Skeletal muscle tissue (tissue), 5 donors: ENCODE results near the gene RUNX3. TPM values are rescaled to one million over a fixed set of nuclear protein-coding genes. Genes with fewer than 3 reads are reported as not detected.

Experiments
- H3K27ac ChIP-seq: one replicate; pipeline ENCODE4 v1.7.0; 2013; ENCODE audit warnings: mild to moderate bottlenecking, low read depth, low read length, inconsistent platforms
- H3K27me3 ChIP-seq, 3 donors: one replicate each; pipeline ENCODE4 v1.7.0; 2013; ENCODE audit warnings: low read length in 3 of 3; ENCODE audit not compliant: control insufficient read depth in 3 of 3, insufficient read depth in 3 of 3
- H3K36me3 ChIP-seq, 3 donors: one replicate each; pipeline ENCODE4 v1.7.0; 2013; ENCODE audit warnings: low read length in 3 of 3; ENCODE audit not compliant: control insufficient read depth in 3 of 3, insufficient read depth in 3 of 3
- H3K4me1 ChIP-seq, 3 donors: one replicate each; pipeline ENCODE4 v1.7.0; 2013; ENCODE audit warnings: low read length in 3 of 3, mild to moderate bottlenecking in 3 of 3; ENCODE audit not compliant: control insufficient read depth in 3 of 3, insufficient read depth in 3 of 3
- H3K4me3 ChIP-seq, 3 donors: one replicate each; pipeline ENCODE4 v1.7.0; 2013; ENCODE audit warnings: low read length in 3 of 3
- H3K9ac ChIP-seq, 3 donors: one replicate each; pipeline ENCODE4 v1.7.0; 2013; ENCODE audit warnings: low read length in 3 of 3, mild to moderate bottlenecking in 3 of 3, moderate library complexity in 2 of 3, low read depth in 1 of 3
- H3K9me3 ChIP-seq, 3 donors: one replicate each; pipeline ENCODE4 v1.7.0; 2013; ENCODE audit warnings: low read length in 3 of 3; ENCODE audit not compliant: control insufficient read depth in 3 of 3
- small RNA-seq: library from RNA; depleted of rRNA; stranded (forward); fragments of <200 nt; gene quantifications from one replicate; pipeline ENCODE3, GENCODE V24; 2014
- total RNA-seq: library from RNA; depleted of rRNA; stranded (reverse); fragments of >200 nt; gene quantifications from one replicate; pipeline ENCODE4 v1.2.3, GENCODE V29; 2014
- donor health status: Osteomylitis.

Gene RUNX3
- total RNA-seq, 1 donor from 2014 or later: under 0.01 TPM

DNA sequence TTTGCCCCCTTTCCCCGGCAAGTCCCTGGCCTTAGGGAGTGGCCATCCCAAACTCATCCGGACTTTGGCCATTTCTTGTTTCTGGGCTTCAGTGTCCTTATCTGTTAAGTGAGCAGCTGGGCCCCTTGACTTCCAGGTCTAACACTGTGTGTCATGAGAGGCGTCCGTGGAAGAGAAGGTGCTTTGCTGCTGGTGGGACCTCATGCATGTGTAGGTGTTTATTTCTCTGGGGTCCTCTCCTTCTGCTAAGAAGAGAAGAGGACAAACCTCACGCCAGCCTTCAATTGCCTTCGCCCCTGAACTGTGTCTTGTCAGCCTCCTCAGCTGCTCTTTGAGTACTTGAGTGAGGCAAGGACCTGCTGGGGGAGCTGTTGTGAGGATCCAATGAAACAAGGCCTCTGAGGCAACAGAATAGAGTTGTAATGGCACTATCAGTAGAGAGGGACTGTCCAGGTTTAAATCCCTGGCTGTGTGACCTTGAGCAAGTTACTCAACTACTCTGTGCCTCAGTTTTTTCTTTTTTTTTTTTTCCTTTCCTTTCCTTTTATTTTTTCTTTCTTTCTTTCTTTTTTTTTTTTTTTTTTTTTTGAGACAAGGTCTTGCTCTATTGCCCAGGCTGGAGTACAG, 72.5 kb downstream of the RUNX3 start:
- H3K9me3 ChIP-seq: no peaks in the 10 kb centered on the region
- H3K27me3 ChIP-seq: peaks cover 12 to 26% (median 23%) of the 10 kb centered on the region in 3 donors
- H3K4me1 ChIP-seq: no peaks in the 10 kb centered on the region
- no peaks in the 10 kb centered on the region for H3K36me3 ChIP-seq
- H3K9ac ChIP-seq: no peak overlapping the region
- H3K27ac ChIP-seq: no peak overlapping the region
- no peak overlapping the region for H3K4me3 ChIP-seq

GRCh38 chr1:24856787-24857506, 73.1 kb downstream of the RUNX3 start:
- no peak overlapping the region for H3K27ac ChIP-seq
- H3K9me3 ChIP-seq: no peaks in the 10 kb centered on the region
- H3K4me1 ChIP-seq: no peaks in the 10 kb centered on the region
- no peak overlapping the region for H3K4me3 ChIP-seq
- no peak overlapping the region for H3K9ac ChIP-seq
- peaks cover 5 to 21% (median 18%) of the 10 kb centered on the region in 3 donors for H3K27me3 ChIP-seq
- no peaks in the 10 kb centered on the region for H3K36me3 ChIP-seq

GRCh38 chr1:24855474-24855873, 74.6 kb downstream of the RUNX3 start:
- Histone ChIP-seq H3K4me3 (no peak overlapping the region), H3K27ac (no peak overlapping the region), H3K4me1 (no peaks in the 10 kb centered on the region)

GRCh38 chr1:24853649-24854048, 76.4 kb downstream of the RUNX3 start:
- H3K4me3 ChIP-seq: no peak overlapping the region
- no peak overlapping the region for H3K9ac ChIP-seq
- no peaks in the 10 kb centered on the region for H3K9me3 ChIP-seq
- H3K27ac ChIP-seq: no peak overlapping the region
- H3K36me3 ChIP-seq: no peaks in the 10 kb centered on the region
- H3K27me3 ChIP-seq: peaks cover 0 to 7% (median 6%) of the 10 kb centered on the region in 3 donors
- peaks cover 0 to 2% (median 2%) of the 10 kb centered on the region in 3 donors for H3K4me1 ChIP-seq

More at GRCh38 chr1:24855474-24855873, 74.6 kb downstream of the RUNX3 start:
- peaks cover 0 to 8% (median 8%) of the 10 kb centered on the region in 3 donors for H3K27me3 ChIP-seq
- H3K36me3 ChIP-seq: no peaks in the 10 kb centered on the region
- H3K9me3 ChIP-seq: no peaks in the 10 kb centered on the region
- no peak overlapping the region for H3K9ac ChIP-seq

DNA sequence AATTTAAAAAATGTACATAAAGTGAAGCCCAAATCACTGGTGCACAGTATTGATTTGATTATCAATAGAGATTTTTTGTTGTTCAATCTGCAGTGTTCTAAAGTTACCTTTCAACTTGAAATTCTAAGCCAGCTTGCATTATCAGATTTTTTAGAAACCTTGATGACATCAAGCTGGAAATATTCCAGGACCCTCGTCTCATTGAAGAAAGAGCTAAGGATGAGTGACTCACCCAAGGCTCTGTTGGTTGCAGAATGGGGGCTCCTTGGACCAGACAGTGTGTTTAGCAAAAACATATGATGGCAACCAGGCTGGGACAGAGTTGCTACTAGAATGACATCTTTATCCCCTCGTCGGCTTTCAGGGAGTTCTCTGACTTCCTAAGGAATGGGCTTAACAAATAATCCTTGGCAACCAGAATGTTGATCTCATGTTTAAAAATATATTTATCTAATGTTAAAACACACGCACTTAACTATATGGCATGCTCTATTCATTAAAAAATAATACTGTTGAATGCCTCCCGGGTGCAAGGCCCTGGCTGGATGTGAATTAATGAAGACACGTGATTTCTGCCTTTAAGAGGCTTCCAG, 79.7 kb downstream of the RUNX3 start:
- Histone ChIP-seq H3K4me3 (no peak overlapping the region), H3K27me3 (peaks cover 0 to 8% (median 0%) of the 10 kb centered on the region in 3 donors), H3K9me3 (no peaks in the 10 kb centered on the region), H3K9ac (no peak overlapping the region), H3K27ac (no peak overlapping the region), H3K36me3 (no peaks in the 10 kb centered on the region), H3K4me1 (peaks cover 8 to 12% (median 9%) of the 10 kb centered on the region in 3 donors)

DNA sequence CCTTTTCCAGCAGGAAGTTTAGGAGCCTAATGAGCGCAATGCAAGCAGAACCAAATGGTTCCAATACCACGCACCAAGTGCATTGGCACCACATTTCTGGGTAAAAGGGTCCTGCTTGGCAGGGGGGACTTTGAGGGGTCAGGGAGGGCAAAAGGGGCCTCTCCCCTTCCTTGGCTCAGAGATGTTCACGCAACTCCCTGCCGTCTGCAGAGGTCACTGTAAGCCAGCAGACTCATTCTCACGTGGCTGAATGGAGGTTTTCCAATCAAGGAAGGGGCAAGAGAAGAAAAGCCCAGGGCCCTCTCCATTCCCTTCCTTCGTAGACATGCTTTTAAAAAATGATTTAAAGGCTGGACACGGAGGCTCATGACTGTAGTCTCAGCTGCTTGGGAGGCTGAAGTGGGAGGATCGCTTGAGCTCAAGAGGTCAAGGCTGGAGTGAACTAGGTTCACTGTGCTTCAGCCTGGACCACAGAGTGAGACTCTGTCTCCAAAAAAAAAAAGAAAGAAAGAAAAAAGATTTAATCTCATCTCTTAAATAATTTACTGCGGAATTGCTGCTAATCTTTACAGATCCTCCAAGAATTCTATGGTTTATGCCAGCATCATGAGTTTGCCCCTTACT, 80.3 kb downstream of the RUNX3 start:
- peaks cover 0 to 8% (median 0%) of the 10 kb centered on the region in 3 donors for H3K27me3 ChIP-seq
- H3K4me1 ChIP-seq: peaks cover 8 to 12% (median 9%) of the 10 kb centered on the region in 3 donors
- no peaks in the 10 kb centered on the region for H3K9me3 ChIP-seq
- no peak overlapping the region for H3K9ac ChIP-seq
- no peak overlapping the region for H3K4me3 ChIP-seq
- H3K36me3 ChIP-seq: no peaks in the 10 kb centered on the region
- H3K27ac ChIP-seq: no peak overlapping the region

Small RNA genes within 50 kb of the gene (small RNA-seq; reads per million reads assigned to genes)
- gene MIR6731: not detected

Other genes starting within 250 kb of the RUNX3 start
- 99.2 TPM for gene CLIC4, start 184.8 kb downstream of the RUNX3 start, total RNA-seq